Measurements from ENCODE around the gene S100A6.

Gene S100A6

DNA sequence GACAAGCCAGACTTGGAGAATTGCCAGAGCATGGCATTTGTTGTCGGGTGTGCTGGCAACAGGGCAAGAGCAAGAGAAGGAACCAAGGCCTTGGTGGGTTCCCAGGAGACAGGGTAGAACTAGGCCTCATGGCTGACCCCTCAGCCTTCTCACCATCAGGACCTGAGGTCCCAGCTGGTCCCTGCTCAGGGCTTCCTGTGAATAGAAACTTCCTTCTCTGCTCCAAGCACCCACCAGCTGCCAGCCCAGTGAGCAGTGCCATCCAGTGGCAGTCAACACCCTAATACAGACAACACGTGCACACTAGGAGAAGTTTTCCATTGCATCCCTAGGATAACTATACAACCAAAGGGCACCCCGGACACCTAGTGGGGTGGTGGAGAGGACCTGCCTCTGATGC is 22.8 kb downstream of the S100A6 start:
- no peak for TF ChIP-seq CTCF (IDR thresholded peaks at IDR 0.05)
- H3K27ac ChIP-seq, result no peak overlapping the region
- no peaks in the 10 kb centered on the region for H3K36me3 ChIP-seq (ENCODE audit: control insufficient read depth, insufficient read depth, low read length)
- no peak overlapping the region for H2AFZ ChIP-seq
- H3K4me2 ChIP-seq (ENCODE audit: low read length), result no peak overlapping the region
- H3K79me2 ChIP-seq, result no peaks in the 10 kb centered on the region
- no peak overlapping the region for H3K9ac ChIP-seq
- H3K4me3 ChIP-seq (ENCODE audit: low read depth, low read length), result no peak overlapping the region
- H3K27me3 ChIP-seq (ENCODE audit: control insufficient read depth, insufficient read depth, low read length), result no peaks in the 10 kb centered on the region
- H3K9me3 ChIP-seq (ENCODE audit: control insufficient read depth, low read length), result no peaks in the 10 kb centered on the region
- no peaks in the 10 kb centered on the region for H3K4me1 ChIP-seq

DNA sequence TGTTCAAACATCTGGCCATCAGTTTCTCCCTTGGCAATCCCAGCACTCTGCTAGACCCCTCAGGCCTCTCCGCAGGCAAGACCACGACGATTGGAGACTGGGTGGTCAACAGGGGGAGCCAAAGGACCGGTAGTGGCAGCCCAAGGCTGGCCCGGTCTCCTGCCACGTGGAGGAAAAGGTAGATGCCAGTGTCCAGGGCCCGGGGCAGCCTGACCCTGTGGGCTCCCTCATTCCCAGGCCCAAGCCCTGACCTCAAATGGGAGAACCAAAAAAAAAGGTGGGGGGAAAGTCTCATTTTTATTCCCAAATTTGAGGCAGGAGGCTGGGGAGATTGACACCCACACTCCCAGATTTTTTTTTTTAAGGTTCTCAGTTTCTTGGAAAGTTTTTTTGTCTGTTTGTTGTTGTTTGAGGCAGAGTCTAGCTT is 24.8 kb downstream of the S100A6 start:
- H3K9me3 ChIP-seq (ENCODE audit: control insufficient read depth, low read length), result no peaks in the 10 kb centered on the region

DNA sequence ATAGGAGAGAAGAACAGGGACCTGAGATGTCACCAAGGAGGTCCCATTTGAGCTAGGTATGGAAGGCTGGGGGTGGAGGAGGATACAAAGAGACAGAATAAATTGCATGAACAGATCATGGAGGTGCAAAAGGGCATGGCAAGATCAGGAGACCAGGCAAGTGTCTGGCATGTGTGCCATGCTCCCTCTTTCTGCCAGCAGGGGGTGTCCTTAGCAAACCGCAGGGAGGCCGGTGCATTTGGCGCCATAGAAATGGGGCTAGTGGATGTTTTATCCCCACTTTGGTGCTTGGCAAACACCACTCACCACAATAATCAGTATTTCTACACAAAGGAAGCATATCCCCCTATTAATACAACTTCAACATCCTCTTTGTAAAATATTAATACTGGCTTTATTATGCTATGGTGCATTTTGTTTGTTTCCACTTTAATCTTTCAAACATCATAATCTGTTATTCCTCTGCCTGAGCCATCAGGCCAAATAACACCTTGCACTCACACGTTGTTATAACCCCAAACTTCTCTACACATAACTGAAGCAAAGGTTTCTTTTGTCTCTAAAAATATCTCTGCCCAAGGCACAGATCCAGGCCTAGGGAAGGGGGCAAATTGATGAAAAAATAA is 25.9 kb downstream of the S100A6 start:
- Histone ChIP-seq H3K4me1 (no peaks in the 10 kb centered on the region), H3K9ac (no peak overlapping the region), H3K36me3 (ENCODE audit: control insufficient read depth, insufficient read depth, low read length) (no peaks in the 10 kb centered on the region), H2AFZ (no peak overlapping the region), H3K27ac (no peak overlapping the region), H3K79me2 (no peaks in the 10 kb centered on the region), H3K27me3 (ENCODE audit: control insufficient read depth, insufficient read depth, low read length) (no peaks in the 10 kb centered on the region), H3K9me3 (ENCODE audit: control insufficient read depth, low read length) (no peaks in the 10 kb centered on the region), H3K4me2 (ENCODE audit: low read length) (no peak overlapping the region), H3K4me3 (ENCODE audit: low read depth, low read length) (no peak overlapping the region)
- peak; percentile 12 for TF ChIP-seq CTCF (IDR thresholded peaks at IDR 0.05)

More for the DNA sequence above, 24.8 kb downstream of the S100A6 start:
- H3K27ac ChIP-seq, result no peak overlapping the region
- H3K4me1 ChIP-seq, result no peaks in the 10 kb centered on the region
- no peak overlapping the region for H2AFZ ChIP-seq
- TF ChIP-seq CTCF (IDR thresholded peaks at IDR 0.05), result peak; percentile 76
- H3K27me3 ChIP-seq (ENCODE audit: control insufficient read depth, insufficient read depth, low read length), result no peaks in the 10 kb centered on the region
- no peaks in the 10 kb centered on the region for H3K79me2 ChIP-seq
- no peaks in the 10 kb centered on the region for H3K36me3 ChIP-seq (ENCODE audit: control insufficient read depth, insufficient read depth, low read length)
- H3K4me3 ChIP-seq (ENCODE audit: low read depth, low read length), result no peak overlapping the region
- H3K4me2 ChIP-seq (ENCODE audit: low read length), result no peak overlapping the region
- no peak overlapping the region for H3K9ac ChIP-seq

DNA sequence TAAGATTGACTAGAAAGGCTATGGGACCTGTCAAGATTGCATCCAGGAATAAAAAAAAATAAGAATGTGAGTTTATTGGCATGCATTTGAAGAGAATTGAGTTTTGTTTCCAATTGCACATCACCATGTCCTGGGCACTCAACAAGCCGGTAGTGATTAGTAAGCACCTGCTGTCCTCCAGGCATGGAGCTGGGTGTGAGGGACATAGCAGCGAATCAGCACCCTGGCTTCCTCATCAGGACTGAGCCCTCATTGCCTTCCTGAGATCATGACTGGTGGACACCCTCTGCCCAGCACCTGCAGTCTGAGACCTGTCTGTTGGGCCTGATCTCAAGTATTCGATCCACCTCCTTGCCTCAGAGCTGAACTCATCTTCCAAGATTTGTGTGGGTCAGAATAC is 26.8 kb downstream of the S100A6 start:
- no peak for TF ChIP-seq CTCF (IDR thresholded peaks at IDR 0.05)
- Histone ChIP-seq H3K4me3 (ENCODE audit: low read depth, low read length) (no peak overlapping the region), H3K9me3 (ENCODE audit: control insufficient read depth, low read length) (no peaks in the 10 kb centered on the region), H3K79me2 (no peaks in the 10 kb centered on the region), H3K36me3 (ENCODE audit: control insufficient read depth, insufficient read depth, low read length) (no peaks in the 10 kb centered on the region), H3K4me1 (no peaks in the 10 kb centered on the region), H3K27me3 (ENCODE audit: control insufficient read depth, insufficient read depth, low read length) (no peaks in the 10 kb centered on the region), H3K27ac (no peak overlapping the region), H2AFZ (no peak overlapping the region), H3K4me2 (ENCODE audit: low read length) (no peak overlapping the region), H3K9ac (no peak overlapping the region)

GRCh38 chr1:153507926-153508583 is 27.7 kb downstream of the S100A6 start:
- H3K27me3 ChIP-seq (ENCODE audit: control insufficient read depth, insufficient read depth, low read length), result no peaks in the 10 kb centered on the region
- H3K4me3 ChIP-seq (ENCODE audit: low read depth, low read length), result no peak overlapping the region
- no peaks in the 10 kb centered on the region for H3K36me3 ChIP-seq (ENCODE audit: control insufficient read depth, insufficient read depth, low read length)
- no peak for TF ChIP-seq CTCF (IDR thresholded peaks at IDR 0.05)
- no peak overlapping the region for H3K9ac ChIP-seq
- no peak overlapping the region for H3K27ac ChIP-seq
- H3K4me2 ChIP-seq (ENCODE audit: low read length), result no peak overlapping the region
- no peaks in the 10 kb centered on the region for H3K79me2 ChIP-seq
- no peaks in the 10 kb centered on the region for H3K4me1 ChIP-seq
- no peaks in the 10 kb centered on the region for H3K9me3 ChIP-seq (ENCODE audit: control insufficient read depth, low read length)
- H2AFZ ChIP-seq, result no peak overlapping the region
